KOPT-K1 (cell line): Measurements from ENCODE around the gene CCDC82.

Experiments
- H3K27ac ChIP-seq: fragments of 200-600 bp; sonication (generic); 2 replicates; pipeline ENCODE4 v1.5.1; 2016; ENCODE audit warnings: antibody characterized with exemption, mild to moderate bottlenecking, low read depth, low read length; ENCODE audit not compliant: poor library complexity, severe bottlenecking
- H3K36me3 ChIP-seq: fragments of 200-600 bp; sonication (generic); 2 replicates; pipeline ENCODE4 v1.5.1; 2017; ENCODE audit warnings: antibody characterized with exemption, mild to moderate bottlenecking, low read length, moderate library complexity; ENCODE audit not compliant: insufficient read depth
- H3K9me3 ChIP-seq: fragments of 200-600 bp; sonication (generic); 2 replicates; pipeline ENCODE4 v1.5.1; 2017; ENCODE audit warnings: antibody characterized with exemption, low read length, mild to moderate bottlenecking; ENCODE audit not compliant: insufficient read depth, poor library complexity, severe bottlenecking

Gene CCDC82

DNA sequence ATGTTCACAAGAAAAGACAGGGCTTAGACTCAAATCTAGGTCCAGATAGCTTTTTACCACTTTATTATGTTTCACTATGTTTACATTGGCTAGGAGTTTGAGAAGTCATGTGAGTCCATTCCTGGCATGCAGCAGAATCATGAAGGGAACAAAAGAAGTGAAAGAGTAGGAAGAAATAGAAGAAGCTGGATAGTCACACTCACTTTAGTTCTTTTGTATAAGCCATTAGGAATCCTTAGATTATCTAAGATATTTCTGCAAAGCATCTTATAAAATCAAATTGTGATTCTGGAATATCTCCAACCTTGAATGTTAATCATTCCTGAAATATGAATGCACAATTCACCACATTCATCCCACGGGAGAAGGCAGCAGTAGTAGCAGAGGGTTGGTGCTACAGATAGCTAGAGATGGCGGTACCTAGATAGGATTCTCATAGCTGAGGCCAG lies 78.6 kb downstream of the CCDC82 start:
- no peaks in the 10 kb centered on the region for H3K9me3 ChIP-seq
- H3K27ac ChIP-seq, result no peak overlapping the region
- no peaks in the 10 kb centered on the region for H3K36me3 ChIP-seq

DNA sequence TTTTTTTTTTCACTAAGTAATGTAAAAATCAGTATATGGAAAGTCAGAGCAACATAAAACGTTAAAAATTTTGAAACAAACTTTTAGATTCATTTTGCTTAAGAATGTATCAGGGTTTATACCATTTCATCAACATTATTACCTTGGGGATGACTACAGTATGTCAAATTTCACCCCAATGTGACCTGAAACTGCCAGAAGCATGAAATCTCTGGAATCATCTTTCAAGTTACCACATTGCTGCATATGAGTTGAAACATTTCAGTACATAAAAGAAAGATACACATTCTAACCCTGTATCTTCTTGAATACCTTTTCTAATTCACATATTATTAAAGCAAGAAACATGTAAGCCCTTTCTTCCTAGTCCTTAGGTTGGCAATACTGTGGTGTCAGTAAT lies 79.5 kb downstream of the CCDC82 start:
- Histone ChIP-seq H3K36me3 (no peaks in the 10 kb centered on the region), H3K9me3 (no peaks in the 10 kb centered on the region), H3K27ac (no peak overlapping the region)

DNA sequence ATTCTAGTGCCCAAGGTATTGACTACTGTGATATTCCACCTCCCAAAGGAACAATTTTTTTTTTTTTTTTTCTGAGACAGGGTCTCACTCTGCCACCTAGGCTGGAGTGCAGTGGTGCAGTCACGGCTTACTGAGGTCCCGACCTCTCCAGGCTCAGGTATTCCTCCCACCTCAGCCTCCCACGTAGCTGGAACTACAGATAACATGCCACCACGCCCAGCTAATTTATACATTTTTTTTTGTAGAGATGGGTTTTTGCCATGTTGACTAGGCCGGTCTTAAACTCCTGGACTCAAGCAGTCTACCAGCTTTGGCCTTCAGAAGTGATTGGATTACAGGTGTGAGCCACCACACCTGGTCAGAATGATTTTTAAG lies 80.1 kb downstream of the CCDC82 start:
- no peaks in the 10 kb centered on the region for H3K9me3 ChIP-seq
- no peak overlapping the region for H3K27ac ChIP-seq
- no peaks in the 10 kb centered on the region for H3K36me3 ChIP-seq

DNA sequence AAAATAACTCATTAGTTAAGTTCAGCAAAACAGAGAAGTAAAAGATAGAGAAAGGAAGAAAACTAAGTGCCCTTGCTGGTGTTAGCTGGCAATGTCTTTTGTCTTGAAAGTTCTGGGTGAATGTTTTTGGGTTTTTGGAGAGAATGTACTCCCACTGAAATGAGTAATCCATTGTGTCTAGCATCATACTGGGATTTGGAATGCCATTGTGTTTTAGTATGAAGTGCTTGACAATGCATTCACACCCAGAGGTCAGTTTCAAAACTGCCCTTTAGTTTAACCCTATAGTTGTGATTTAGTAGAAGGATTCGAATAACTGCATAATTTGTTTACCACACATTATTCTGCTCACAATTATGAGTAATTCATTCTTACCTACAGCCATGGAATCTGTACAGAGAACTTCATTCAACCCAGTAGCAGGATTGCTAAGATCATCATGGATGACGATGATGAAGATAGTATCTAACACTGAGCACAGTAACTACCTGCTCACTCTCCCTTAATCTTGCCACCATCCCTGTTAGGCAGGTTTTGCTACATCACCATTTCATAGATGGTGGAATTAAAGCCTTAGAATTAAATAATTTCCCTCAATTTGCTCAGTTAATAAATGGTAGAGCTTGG lies 80.6 kb downstream of the CCDC82 start:
- Histone ChIP-seq H3K27ac (no peak overlapping the region), H3K9me3 (no peaks in the 10 kb centered on the region)

DNA sequence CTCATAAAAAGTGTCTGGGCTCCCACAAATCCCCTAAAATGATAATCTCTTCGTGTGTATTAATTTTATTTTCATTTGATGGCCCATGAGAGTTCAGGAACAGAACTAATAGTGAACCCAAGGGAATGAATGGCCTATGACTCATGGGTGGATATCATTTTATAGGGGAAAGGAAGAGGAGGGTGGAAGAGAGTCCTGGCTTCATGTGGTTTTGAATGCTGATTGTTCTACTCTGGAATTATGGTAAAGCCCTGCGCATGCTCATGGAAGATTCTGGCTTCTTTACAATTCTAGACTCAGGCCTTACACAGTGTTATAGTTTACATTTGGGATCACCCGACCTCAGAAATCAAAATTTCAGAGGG lies 82.0 kb downstream of the CCDC82 start:
- no peaks in the 10 kb centered on the region for H3K36me3 ChIP-seq
- H3K9me3 ChIP-seq, result no peaks in the 10 kb centered on the region
- H3K27ac ChIP-seq, result no peak overlapping the region

More for the DNA sequence above, 80.6 kb downstream of the CCDC82 start:
- H3K36me3 ChIP-seq, result no peaks in the 10 kb centered on the region

DNA sequence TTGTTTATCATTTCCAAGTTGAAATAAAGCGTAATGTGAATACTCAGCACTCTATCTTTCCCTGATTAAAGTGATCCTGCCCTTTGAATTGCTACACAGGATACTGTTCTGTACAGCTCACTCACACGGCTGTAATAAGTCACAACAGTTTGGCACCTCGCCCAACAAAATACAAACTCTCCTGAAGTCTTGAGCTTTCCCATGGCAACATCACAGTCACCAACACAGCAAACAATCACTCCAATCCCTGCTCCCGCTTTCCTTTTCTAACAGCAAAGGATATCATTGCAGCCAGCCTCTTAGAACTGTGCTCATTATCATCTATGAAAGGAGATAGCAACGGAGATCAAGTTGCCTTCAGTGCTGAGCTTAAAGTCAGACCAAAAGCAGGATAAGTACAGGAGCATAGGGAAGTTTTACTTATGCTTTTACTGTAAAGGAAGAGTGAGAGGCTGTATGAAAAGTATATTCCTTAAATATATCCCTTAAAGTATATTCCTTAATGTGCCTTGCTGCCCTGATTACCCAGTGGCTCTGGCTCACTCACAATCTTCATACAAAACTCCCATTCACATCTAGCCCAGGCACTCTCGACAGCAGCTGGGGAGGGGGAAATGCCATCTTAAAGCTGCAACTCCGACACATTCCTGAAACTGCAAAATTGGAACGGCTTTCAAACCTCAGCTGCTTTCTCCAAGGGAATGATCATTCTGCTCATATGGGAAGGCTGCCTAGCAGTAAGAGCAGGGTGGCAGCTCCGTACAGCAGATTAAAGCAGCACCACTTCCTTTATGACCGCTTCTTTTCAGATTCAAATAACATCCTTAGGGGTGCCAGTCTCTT lies 82.6 kb downstream of the CCDC82 start:
- Histone ChIP-seq H3K27ac (no peak overlapping the region), H3K36me3 (no peaks in the 10 kb centered on the region), H3K9me3 (no peaks in the 10 kb centered on the region)

DNA sequence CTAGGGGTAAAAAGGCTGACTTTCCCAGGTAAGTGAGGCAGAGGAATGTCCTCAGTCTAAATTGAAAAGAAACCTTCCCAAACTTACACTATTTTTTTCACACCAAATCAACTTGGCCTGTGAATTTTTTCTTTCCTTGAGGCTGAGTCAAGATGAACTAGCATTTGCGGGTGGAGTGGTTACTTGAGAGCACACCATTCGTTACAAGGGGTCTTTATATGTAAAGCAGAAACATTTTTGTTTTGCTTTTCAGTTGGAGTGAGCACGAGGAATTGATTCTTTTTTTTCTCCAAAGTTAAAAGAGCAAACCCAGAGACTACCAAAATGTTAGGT lies 83.1 kb downstream of the CCDC82 start:
- no peak overlapping the region for H3K27ac ChIP-seq
- H3K9me3 ChIP-seq, result no peaks in the 10 kb centered on the region
- H3K36me3 ChIP-seq, result no peaks in the 10 kb centered on the region

DNA sequence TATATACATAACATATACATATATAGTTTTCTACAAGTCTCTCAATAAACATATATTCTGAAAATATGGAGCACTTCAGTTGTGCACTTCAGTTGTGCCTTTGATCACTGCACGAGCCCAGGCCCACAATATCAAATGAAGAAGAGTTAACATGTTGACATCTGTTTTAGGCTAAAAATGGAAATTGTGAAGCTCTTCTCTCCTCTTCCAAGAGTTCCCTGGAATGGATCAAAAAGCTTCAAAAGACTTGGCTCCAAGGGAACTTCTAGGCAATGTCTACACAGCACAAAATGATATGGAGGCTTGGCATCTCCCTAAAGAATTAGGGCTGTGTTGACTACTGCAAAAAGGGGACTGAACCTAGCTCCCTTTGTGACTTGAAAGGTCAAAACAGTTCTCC lies 83.6 kb downstream of the CCDC82 start:
- H3K9me3 ChIP-seq, result no peaks in the 10 kb centered on the region
- H3K27ac ChIP-seq, result no peak overlapping the region
- H3K36me3 ChIP-seq, result no peaks in the 10 kb centered on the region

DNA sequence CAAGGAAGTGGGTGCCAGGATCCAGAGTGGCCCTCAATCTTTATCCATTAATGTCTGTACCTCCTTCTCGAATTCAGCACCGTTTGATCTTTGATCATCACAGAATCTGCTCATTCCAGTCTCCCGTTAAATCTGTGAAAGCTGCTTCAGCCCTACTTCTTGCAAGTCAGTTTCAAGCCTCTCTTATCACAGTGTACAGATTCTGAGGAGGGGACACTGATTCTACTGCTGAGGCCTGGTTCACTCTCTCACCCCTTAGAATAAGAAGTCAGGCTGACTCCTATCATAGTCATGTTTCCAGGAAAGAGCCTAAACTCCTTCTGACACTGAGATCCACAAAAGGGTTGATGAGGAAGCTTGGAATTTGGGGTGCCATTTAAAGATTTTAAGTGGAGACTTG lies 85.7 kb downstream of the CCDC82 start:
- Histone ChIP-seq H3K27ac (no peak overlapping the region), H3K9me3 (no peaks in the 10 kb centered on the region), H3K36me3 (no peaks in the 10 kb centered on the region)

DNA sequence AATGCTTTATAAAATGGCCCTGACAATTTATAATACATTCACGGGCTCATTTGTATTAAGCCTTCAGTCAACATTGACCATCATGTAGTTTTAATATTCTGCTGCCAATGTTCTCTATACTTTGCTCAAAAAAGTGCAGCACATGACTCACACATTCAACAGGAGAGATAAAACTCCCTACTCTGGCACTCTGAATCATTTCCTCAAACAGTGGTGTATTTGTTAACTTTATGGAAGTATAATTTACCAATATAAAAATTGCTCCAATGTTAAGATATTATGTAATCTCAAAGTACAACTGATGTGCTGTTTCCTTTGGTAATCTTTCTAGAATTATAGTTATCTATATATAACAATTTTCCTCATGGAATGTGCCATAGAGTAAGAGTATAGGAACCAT lies 86.6 kb downstream of the CCDC82 start:
- H3K9me3 ChIP-seq, result no peaks in the 10 kb centered on the region
- no peaks in the 10 kb centered on the region for H3K36me3 ChIP-seq
- no peak overlapping the region for H3K27ac ChIP-seq
